ENCODE data around the gene RPL18A. TPM values are rescaled to one million over a fixed set of nuclear protein-coding genes. Genes with fewer than 3 reads are reported as not detected.

RPL18A gene
- total RNA-seq, 4 donors from 2014 or later: 1,544 to 1,849 (median 1,738) TPM

DNA sequence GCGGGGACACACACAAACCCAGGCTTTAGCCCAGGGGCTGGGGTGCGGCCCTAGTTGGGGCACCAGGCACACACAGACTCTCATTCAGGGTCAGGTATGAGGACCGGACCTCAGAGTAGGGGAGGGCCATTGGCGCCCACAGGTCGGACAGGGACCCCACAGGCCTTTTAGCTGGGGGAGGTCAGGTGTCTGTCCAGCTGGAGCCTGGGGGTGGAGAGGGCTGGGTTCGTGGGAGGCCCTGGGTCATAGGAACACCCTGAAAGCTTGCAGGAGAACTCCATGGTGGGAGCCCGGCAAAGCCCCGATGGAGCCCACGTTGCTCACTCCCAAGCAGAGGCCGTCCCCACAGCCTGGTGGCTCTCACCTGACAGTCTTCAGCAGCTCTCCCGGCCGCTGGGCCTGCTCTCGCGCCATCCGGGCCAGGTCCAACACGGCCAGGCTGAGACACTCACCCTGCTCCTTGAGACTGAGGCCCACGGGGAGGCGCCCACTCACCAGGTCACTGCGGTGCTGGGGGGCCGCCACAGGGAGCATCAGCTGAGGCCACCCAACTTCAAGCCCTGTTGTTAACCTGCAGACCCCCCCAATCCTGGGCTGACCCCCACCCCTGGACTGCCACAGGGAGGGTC is 16.9 kb upstream of the RPL18A start:
- no peaks in the 10 kb centered on the region for H3K9me3 ChIP-seq
- H3K4me1 ChIP-seq: peaks cover 0 to 26% (median 7%) of the 10 kb centered on the region in 4 donors
- peaks cover 0 to 6% (median 0%) of the 10 kb centered on the region in 3 donors for H3K36me3 ChIP-seq
- peaks cover 0 to 52% of the 10 kb centered on the region in 2 donors for H3K27me3 ChIP-seq
- no peak for DNase-seq (ENCODE audit: low spot score in 2 of 2)
- TF ChIP-seq EP300 (IDR thresholded peaks at IDR 0.05) (no peak), POLR2A (IDR thresholded peaks at IDR 0.05) (no peak), CTCF (IDR thresholded peaks at IDR 0.05) (no peak)
- peak overlapping the region in 3 of 4 donors; percentile 23 to 40 (median 34) for H3K4me3 ChIP-seq
- 68 to 74% methylated on average over 4 to 9 of the region's 20 CpGs for WGBS, 2 donors
- H3K27ac ChIP-seq: peak overlapping the region in 1 of 4 donors; percentile 3

- H3K27ac ChIP-seq: no peak overlapping the region
- peaks cover 0 to 31% (median 10%) of the 10 kb centered on the region in 4 donors for H3K4me1 ChIP-seq
- no peak for DNase-seq (ENCODE audit: low spot score in 2 of 2)
- H3K27me3 ChIP-seq: peaks cover 0 to 55% of the 10 kb centered on the region in 2 donors
- TF ChIP-seq EP300 (IDR thresholded peaks at IDR 0.05) (no peak), POLR2A (IDR thresholded peaks at IDR 0.05) (no peak), CTCF (IDR thresholded peaks at IDR 0.05) (no peak)
- WGBS, 2 donors: 90 to 92% methylated on average over 9 of the region's 9 CpGs
- H3K4me3 ChIP-seq: no peak overlapping the region
- no peaks in the 10 kb centered on the region for H3K9me3 ChIP-seq
- H3K36me3 ChIP-seq: peaks cover 0 to under 1% (median 0%) of the 10 kb centered on the region in 3 donors
Measured at GRCh38 chr19:17843292-17843827, 16.4 kb upstream of the RPL18A start.

DNA sequence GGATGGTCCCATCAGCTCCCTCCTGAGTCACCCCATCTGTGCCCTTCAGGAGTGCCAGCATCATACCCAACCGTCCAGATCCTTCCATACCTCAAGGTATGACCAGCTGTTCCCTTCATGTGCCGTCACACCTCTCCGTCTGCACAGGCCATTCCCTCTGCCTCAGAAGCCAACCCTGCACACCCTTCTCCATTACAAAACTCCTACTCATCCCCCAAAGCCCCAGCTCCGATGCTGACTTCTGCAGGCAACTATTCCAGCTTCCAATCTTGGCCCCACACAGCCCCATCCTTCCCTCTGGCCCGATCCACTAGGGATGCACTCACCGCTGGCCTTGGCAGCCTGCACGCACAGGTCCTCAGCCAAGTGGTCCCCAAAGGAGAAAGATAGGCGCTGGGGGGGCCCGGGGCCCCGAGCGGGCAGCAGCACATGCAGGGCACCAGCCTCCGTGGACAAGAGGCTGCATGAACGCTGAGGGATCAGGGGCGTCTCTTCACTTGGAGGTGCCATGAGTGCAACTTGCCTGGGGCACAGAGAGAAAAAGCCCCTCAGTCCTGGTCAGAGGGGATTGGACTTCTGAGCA is 15.7 kb upstream of the RPL18A start:
- no peak for TF ChIP-seq EP300 (IDR thresholded peaks at IDR 0.05)
- TF ChIP-seq POLR2A (IDR thresholded peaks at IDR 0.05): no peak
- TF ChIP-seq CTCF (IDR thresholded peaks at IDR 0.05): no peak
- Histone ChIP-seq H3K36me3 (no peaks in the 10 kb centered on the region), H3K27me3 (peaks cover 0 to 55% of the 10 kb centered on the region in 2 donors), H3K4me3 (no peak overlapping the region), H3K27ac (no peak overlapping the region), H3K9me3 (no peaks in the 10 kb centered on the region), H3K4me1 (peaks cover 0 to 31% (median 10%) of the 10 kb centered on the region in 4 donors)
- WGBS, 2 donors: 81 to 84% methylated on average over 12 to 14 of the region's 14 CpGs
- DNase-seq (ENCODE audit: low spot score in 2 of 2): no peak

DNA sequence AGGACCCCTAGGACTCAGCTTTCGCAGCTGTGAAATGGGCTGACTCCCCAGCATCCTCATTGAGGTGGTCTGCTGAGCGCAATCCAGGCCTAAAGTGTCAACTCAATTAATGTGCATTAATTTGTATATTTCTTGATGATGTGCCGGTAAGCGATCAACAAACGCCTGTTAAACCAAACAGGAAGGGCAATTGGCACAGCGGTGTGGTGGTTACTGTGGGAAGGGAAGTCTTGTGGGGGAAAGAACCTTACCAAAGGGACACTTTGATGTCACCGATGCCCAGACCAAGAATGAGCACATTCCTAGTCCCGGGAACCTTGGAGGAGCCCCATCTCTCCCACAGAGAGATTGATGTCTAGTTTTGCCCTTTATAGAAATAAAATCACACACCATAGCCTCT is 13.6 kb upstream of the RPL18A start:
- Histone ChIP-seq H3K27me3 (peaks cover 0 to 42% of the 10 kb centered on the region in 2 donors), H3K4me3 (no peak overlapping the region), H3K36me3 (no peaks in the 10 kb centered on the region), H3K9me3 (no peaks in the 10 kb centered on the region), H3K27ac (no peak overlapping the region), H3K4me1 (peaks cover 0 to 30% (median 13%) of the 10 kb centered on the region in 4 donors)
- WGBS, 2 donors: 76 to 85% methylated on average over 8 of the region's 8 CpGs
- DNase-seq (ENCODE audit: low spot score in 2 of 2): no peak
- TF ChIP-seq EP300 (IDR thresholded peaks at IDR 0.05) (no peak), POLR2A (IDR thresholded peaks at IDR 0.05) (no peak), CTCF (IDR thresholded peaks at IDR 0.05) (no peak)
